H9 (cell line): ENCODE measurements around the gene SPRED2. TPM values are rescaled to one million over a fixed set of nuclear protein-coding genes. Genes with fewer than 3 reads are reported as not detected.
A peak's percentile ranks its signal among the peaks of the same experiment; 100 is the strongest.

ENCODE experiments used
- DNase-seq: peaks from one replicate; pipeline ENCODE4 v3.0.0-alpha.2; 2017
- H2AFZ ChIP-seq: one replicate; pipeline ENCODE4 v1.6.1; 2013; ENCODE audit warnings: mild to moderate bottlenecking, low read length, control low read depth, moderate library complexity
- H2AK5ac ChIP-seq: 2 replicates; pipeline ENCODE4 v1.6.1; 2013; ENCODE audit warnings: low read length, control low read depth, mixed read lengths; ENCODE audit not compliant: insufficient read length
- H2BK120ac ChIP-seq: one replicate; pipeline ENCODE4 v1.6.1; 2013; ENCODE audit warnings: low read depth, mild to moderate bottlenecking, low read length, control low read depth, inconsistent platforms; ENCODE audit not compliant: poor library complexity, severe bottlenecking
- H2BK12ac ChIP-seq: 2 replicates; pipeline ENCODE4 v1.6.1; 2013; ENCODE audit warnings: low read length, control low read depth, mixed read lengths, low read depth; ENCODE audit not compliant: insufficient read length
- H2BK15ac ChIP-seq: 2 replicates; pipeline ENCODE4 v1.6.1; 2013; ENCODE audit warnings: low read depth, low read length, control low read depth
- H2BK20ac ChIP-seq: one replicate; pipeline ENCODE4 v1.6.1; 2013; ENCODE audit warnings: low read depth, mild to moderate bottlenecking, low read length, control low read depth, inconsistent platforms; ENCODE audit not compliant: poor library complexity, severe bottlenecking
- H2BK5ac ChIP-seq: 2 replicates; pipeline ENCODE4 v1.6.1; 2013; ENCODE audit warnings: low read length, control low read depth, mixed read lengths; ENCODE audit not compliant: insufficient read length
- H3K14ac ChIP-seq: 2 replicates; pipeline ENCODE4 v1.6.1; 2013; ENCODE audit warnings: low read length, control low read depth; ENCODE audit not compliant: insufficient read depth
- H3K18ac ChIP-seq: 2 replicates; pipeline ENCODE4 v1.6.1; 2013; ENCODE audit warnings: low read depth, mild to moderate bottlenecking, mixed read lengths, low read length, control low read depth; ENCODE audit not compliant: insufficient read length
- H3K23ac ChIP-seq: 2 replicates; pipeline ENCODE4 v1.6.1; 2013; ENCODE audit warnings: low read length, control low read depth, mixed read lengths, low read depth; ENCODE audit not compliant: insufficient read length
- H3K23me2 ChIP-seq: 2 replicates; pipeline ENCODE4 v1.6.1; 2013; ENCODE audit warnings: low read depth, mild to moderate bottlenecking, mixed read lengths, low read length, control low read depth; ENCODE audit not compliant: insufficient read length, poor library complexity, severe bottlenecking
- H3K27ac ChIP-seq: 2 replicates; pipeline ENCODE4 v1.5.1; 2013; ENCODE audit warnings: low read length, control low read depth, mixed read lengths, low read depth; ENCODE audit not compliant: insufficient read length
- H3K27me3 ChIP-seq: 2 replicates; pipeline ENCODE4 v1.6.1; 2013; ENCODE audit warnings: low read length, control low read depth, inconsistent platforms; ENCODE audit not compliant: insufficient read depth
- H3K4ac ChIP-seq: 2 replicates; pipeline ENCODE4 v1.6.1; 2013; ENCODE audit warnings: low read depth, mild to moderate bottlenecking, control low read depth, inconsistent platforms, low read length, moderate library complexity
- H3K4me1 ChIP-seq: 2 replicates; pipeline ENCODE4 v1.6.1; 2013; ENCODE audit warnings: low read length, control low read depth, inconsistent platforms; ENCODE audit not compliant: insufficient read depth
- H3K4me2 ChIP-seq: 2 replicates; pipeline ENCODE4 v1.6.1; 2013; ENCODE audit warnings: low read length, control low read depth, mixed read lengths; ENCODE audit not compliant: insufficient read length, insufficient read depth
- H3K56ac ChIP-seq: 2 replicates; pipeline ENCODE4 v1.6.1; 2013; ENCODE audit warnings: low read depth, mild to moderate bottlenecking, mixed read lengths, low read length, control low read depth; ENCODE audit not compliant: insufficient read length
- H3K79me1 ChIP-seq: 2 replicates; pipeline ENCODE4 v1.6.1; 2013; ENCODE audit warnings: low read depth, mild to moderate bottlenecking, moderate library complexity, low read length, control low read depth, inconsistent platforms; ENCODE audit not compliant: insufficient read depth, poor library complexity, severe bottlenecking
- H3K79me2 ChIP-seq: 2 replicates; pipeline ENCODE4 v1.6.1; 2013; ENCODE audit warnings: low read length, control low read depth, inconsistent platforms; ENCODE audit not compliant: insufficient read depth
- H3K9ac ChIP-seq: 2 replicates; pipeline ENCODE4 v1.6.1; 2013; ENCODE audit warnings: low read length, control low read depth, mixed read lengths; ENCODE audit not compliant: insufficient read length; ENCODE audit errors: extremely low read depth
- H3K9me3 ChIP-seq: one replicate; pipeline ENCODE4 v1.6.1; 2013; ENCODE audit warnings: low read depth, low read length, inconsistent platforms; ENCODE audit not compliant: control insufficient read depth
- H3T11ph ChIP-seq: one replicate; pipeline ENCODE4 v1.6.1; 2013; ENCODE audit warnings: mild to moderate bottlenecking, low read length, control low read depth, inconsistent platforms
- H4K20me1 ChIP-seq: one replicate; pipeline ENCODE4 v1.6.1; 2013; ENCODE audit not compliant: control insufficient read depth, insufficient read length, insufficient read depth
- H4K5ac ChIP-seq: 2 replicates; pipeline ENCODE4 v1.6.1; 2013; ENCODE audit warnings: low read depth, mild to moderate bottlenecking, mixed read lengths, low read length, control low read depth; ENCODE audit not compliant: insufficient read length
- H4K8ac ChIP-seq: replicated peaks from 2 replicates; pipeline ENCODE4 v1.6.1; 2013; ENCODE audit warnings: low read length, control low read depth, mixed read lengths, low read depth; ENCODE audit not compliant: insufficient read length
- H4K91ac ChIP-seq: 2 replicates; pipeline ENCODE4 v1.6.1; 2013; ENCODE audit warnings: low read depth, mild to moderate bottlenecking, moderate library complexity, mixed read lengths, low read length, control low read depth; ENCODE audit not compliant: insufficient read length
- H3K27ac Mint-ChIP-seq, 3 experiments: 2 replicates in 2 of 3; 3 replicates in 1 of 3; pipeline ENCODE4 v1.8.0; 2020 to 2021; ENCODE audit warnings: mixed read lengths in 3 of 3, mild to moderate bottlenecking in 1 of 3, moderate library complexity in 1 of 3
- H3K27me3 Mint-ChIP-seq: 2 replicates; pipeline ENCODE4 v1.8.0; 2021; ENCODE audit warnings: low read depth, mild to moderate bottlenecking, moderate library complexity, mixed read lengths
- H3K36me3 Mint-ChIP-seq, 3 experiments: 2 replicates in 2 of 3; 3 replicates in 1 of 3; pipeline ENCODE4 v1.8.0; 2020 to 2021; ENCODE audit warnings: low read depth in 3 of 3, mixed read lengths in 3 of 3; ENCODE audit not compliant: insufficient read depth in 1 of 3
- H3K4me1 Mint-ChIP-seq, 2 experiments: 2 replicates each; pipeline ENCODE4 v1.8.0; 2020; ENCODE audit warnings: mixed read lengths in 2 of 2
- H3K4me3 Mint-ChIP-seq, 2 experiments: 2 replicates in 1 of 2; 3 replicates in 1 of 2; pipeline ENCODE4 v1.8.0; 2020 to 2021; ENCODE audit warnings: mild to moderate bottlenecking in 2 of 2, mixed read lengths in 2 of 2, moderate library complexity in 1 of 2
- H3K9me3 Mint-ChIP-seq, 2 experiments: 2 replicates in 1 of 2; 3 replicates in 1 of 2; pipeline ENCODE4 v1.8.0; 2020; ENCODE audit warnings: mild to moderate bottlenecking in 2 of 2, mixed read lengths in 2 of 2, moderate library complexity in 1 of 2
- WGBS: extraction: QIAGEN DNeasy Blood & Tissue Kit; methylation state at CpG from one replicate; pipeline ENCODE4 v1.1.7; 2013; ENCODE audit warnings: missing lambda C conversion rate, low lambda C conversion rate, mixed read lengths; ENCODE audit not compliant: insufficient read length; ENCODE audit errors: extremely low coverage; 5-methylcytosine and 5-hydroxymethylcytosine counted together
- total RNA-seq: library from RNA; stranded (reverse); gene quantifications from 2 replicates; pipeline ENCODE4 v1.2.1, GENCODE V29; 2021
- TF ChIP-seq, protein P1 (sequence below): fragments of 200-600 bp; sonication (generic); conservative IDR thresholded peaks from 3 replicates; pipeline ENCODE4 v1.8.0; 2021; ENCODE audit warnings: antibody characterized with exemption, mild to moderate bottlenecking

SPRED2 gene
- total RNA-seq, 1 experiment from 2014 or later, result 23.5 TPM

- Mint-ChIP-seq H3K27me3 (peaks cover 6% of the 10 kb centered on the region), H3K9me3 (no peaks in the 10 kb centered on the region), H3K4me1 (peaks cover 40 to 43% of the 10 kb centered on the region in 2 experiments), H3K4me3 (no peak overlapping the region; a peak in 1 of 5 replicates), H3K36me3 (no peaks in the 10 kb centered on the region; a peak in 1 of 7 replicates), H3K27ac (peak overlapping the region in 1 of 3 experiments; percentile 63; a peak in 1 of 7 replicates)
- Histone ChIP-seq H4K20me1 (no peaks in the 10 kb centered on the region), H2BK15ac (no peak overlapping the region), H4K5ac (no peak overlapping the region), H2BK120ac (no peak overlapping the region), H3K4me1 (peaks cover 18% of the 10 kb centered on the region; the same call in 1 of the 2 replicates), H3T11ph (no peak overlapping the region), H3K56ac (no peak overlapping the region), H3K27ac (no peak overlapping the region), H3K9me3 (no peaks in the 10 kb centered on the region), H2AK5ac (no peak overlapping the region), H3K18ac (no peak overlapping the region), H3K4ac (no peak overlapping the region), H3K79me1 (no peaks in the 10 kb centered on the region), H2BK5ac (no peak overlapping the region), H3K23me2 (no peaks in the 10 kb centered on the region), H4K8ac (no peak overlapping the region), H4K91ac (no peak overlapping the region), H3K79me2 (no peaks in the 10 kb centered on the region), H2BK12ac (no peak overlapping the region), H3K23ac (no peak overlapping the region), H3K27me3 (no peaks in the 10 kb centered on the region), H3K14ac (no peak overlapping the region), H2AFZ (no peak overlapping the region), H3K4me2 (peak overlapping the region; percentile 8), H3K9ac (no peak overlapping the region), H2BK20ac (no peak overlapping the region)
- TF ChIP-seq, protein P1, sequence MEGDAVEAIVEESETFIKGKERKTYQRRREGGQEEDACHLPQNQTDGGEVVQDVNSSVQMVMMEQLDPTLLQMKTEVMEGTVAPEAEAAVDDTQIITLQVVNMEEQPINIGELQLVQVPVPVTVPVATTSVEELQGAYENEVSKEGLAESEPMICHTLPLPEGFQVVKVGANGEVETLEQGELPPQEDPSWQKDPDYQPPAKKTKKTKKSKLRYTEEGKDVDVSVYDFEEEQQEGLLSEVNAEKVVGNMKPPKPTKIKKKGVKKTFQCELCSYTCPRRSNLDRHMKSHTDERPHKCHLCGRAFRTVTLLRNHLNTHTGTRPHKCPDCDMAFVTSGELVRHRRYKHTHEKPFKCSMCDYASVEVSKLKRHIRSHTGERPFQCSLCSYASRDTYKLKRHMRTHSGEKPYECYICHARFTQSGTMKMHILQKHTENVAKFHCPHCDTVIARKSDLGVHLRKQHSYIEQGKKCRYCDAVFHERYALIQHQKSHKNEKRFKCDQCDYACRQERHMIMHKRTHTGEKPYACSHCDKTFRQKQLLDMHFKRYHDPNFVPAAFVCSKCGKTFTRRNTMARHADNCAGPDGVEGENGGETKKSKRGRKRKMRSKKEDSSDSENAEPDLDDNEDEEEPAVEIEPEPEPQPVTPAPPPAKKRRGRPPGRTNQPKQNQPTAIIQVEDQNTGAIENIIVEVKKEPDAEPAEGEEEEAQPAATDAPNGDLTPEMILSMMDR, result no peak
- no CpG with 5 or more reads among the region's 10 CpGs for WGBS
- DNase-seq, result no peak
These were observed 27.3 kb downstream of the SPRED2 start for GRCh38 chr2:65404988-65405697.
